AG10803 (cell line): ENCODE results near the gene OR6B1.

Experiments used
- DNase-seq: peaks from one replicate; pipeline ENCODE4 v3.0.0; 2010; ENCODE audit warnings: low read depth
- H3K4me3 ChIP-seq: 2 replicates; pipeline ENCODE4 v1.5.1; 2011; ENCODE audit warnings: mild to moderate bottlenecking, low read length, control low read depth
- TF ChIP-seq, protein P1 (sequence below): conservative IDR thresholded peaks from 2 replicates; pipeline ENCODE4 v1.5.1; 2011; ENCODE audit warnings: mild to moderate bottlenecking, low read length, control low read depth, inconsistent platforms

The OR6B1 gene

DNA sequence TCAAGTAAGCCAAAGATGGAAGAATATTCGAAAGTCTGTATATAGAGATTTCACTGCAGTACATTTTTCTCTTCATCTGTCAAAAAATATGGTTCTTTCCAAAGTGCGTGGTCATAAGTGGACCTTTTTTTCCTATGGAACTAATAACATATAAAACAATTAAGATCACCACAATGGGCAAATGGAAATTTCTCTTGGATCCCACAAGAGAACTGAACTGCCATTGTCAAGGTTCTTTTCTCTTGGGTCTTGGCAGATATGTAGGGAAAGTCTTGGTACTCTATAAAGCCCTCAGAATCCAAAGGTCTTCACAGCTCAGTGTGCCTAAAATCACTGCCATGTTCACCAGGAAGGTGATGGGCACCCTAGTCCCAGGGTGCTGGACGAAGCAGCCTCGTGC, at the start of gene OR6B1:
Gene OR6B1, plus strand, starts transcription at position 301 of the 400 bp plus-strand sequence. CDS start 3,677 bp downstream, outside the sequence.
- no peak within 1 kb of the TSS for H3K4me3 ChIP-seq
- TF ChIP-seq, protein P1, sequence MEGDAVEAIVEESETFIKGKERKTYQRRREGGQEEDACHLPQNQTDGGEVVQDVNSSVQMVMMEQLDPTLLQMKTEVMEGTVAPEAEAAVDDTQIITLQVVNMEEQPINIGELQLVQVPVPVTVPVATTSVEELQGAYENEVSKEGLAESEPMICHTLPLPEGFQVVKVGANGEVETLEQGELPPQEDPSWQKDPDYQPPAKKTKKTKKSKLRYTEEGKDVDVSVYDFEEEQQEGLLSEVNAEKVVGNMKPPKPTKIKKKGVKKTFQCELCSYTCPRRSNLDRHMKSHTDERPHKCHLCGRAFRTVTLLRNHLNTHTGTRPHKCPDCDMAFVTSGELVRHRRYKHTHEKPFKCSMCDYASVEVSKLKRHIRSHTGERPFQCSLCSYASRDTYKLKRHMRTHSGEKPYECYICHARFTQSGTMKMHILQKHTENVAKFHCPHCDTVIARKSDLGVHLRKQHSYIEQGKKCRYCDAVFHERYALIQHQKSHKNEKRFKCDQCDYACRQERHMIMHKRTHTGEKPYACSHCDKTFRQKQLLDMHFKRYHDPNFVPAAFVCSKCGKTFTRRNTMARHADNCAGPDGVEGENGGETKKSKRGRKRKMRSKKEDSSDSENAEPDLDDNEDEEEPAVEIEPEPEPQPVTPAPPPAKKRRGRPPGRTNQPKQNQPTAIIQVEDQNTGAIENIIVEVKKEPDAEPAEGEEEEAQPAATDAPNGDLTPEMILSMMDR, result no peak
- DNase-seq, result no peak

DNA sequence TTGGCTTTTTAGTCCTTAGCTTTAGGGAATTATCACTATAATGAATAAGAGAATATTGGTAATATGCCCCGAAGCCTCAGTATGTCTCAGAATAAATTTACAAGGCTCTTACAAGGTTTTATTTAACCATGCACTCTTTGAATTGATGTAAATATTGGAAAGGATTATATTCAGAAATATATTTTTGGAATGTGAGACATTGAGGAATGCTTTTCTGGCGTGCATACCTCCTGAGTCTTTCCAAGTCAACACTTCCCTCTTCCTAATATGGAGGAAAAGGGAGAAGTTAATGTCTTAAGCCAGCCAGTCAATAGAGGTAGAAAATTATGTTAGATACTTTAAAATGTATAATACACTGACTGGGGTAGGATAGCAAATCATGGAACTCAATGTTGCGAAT, 46.7 kb upstream of the OR6B1 start:
- TF ChIP-seq, protein P1, result no peak
- no peak overlapping the region for H3K4me3 ChIP-seq
- DNase-seq, result no peak

DNA sequence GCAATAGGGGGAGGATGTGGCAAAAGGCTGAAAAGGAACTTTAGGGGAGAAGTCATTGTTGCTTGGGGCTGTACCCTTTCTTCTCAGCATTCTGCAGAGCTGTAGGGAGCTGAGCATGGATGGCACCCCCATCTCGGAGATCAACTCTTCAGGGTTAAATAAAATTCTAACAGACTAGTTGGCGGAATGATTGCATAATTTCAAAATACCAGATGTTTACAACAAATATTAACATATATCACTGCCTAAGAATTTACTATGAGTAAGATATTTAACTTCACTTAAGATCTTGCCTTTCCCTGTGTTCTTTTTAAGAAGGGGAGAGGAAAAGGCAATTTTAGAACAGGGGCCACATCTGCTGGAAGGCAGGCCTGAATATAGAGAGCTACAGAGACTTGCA, 46.0 kb upstream of the OR6B1 start:
- peak; percentile 1 for DNase-seq
- TF ChIP-seq, protein P1, result no peak
- no peak overlapping the region for H3K4me3 ChIP-seq

DNA sequence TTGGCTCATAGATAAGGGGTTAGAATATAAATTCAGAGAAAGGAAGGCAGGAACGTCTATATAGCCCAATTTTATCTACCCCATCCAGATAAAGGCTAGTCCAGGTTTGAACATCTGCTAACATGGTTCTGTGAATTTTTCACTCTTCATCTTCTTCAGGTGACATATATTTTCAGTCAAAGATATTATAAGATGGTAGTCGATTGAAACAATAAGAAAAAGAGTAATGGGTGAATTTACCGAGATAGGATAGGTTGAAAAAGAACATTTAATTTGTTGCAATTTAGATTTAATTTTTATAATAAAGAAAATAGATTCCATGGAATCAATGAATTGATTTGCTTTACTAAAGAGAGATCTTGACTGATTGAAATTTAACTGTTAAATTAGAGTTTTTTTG, 45.6 kb upstream of the OR6B1 start, which contains the start of gene OR2F1:
Gene OR2F1, plus strand, starts transcription at position 301 of the 400 bp plus-strand sequence. CDS start 5,127 bp downstream, outside the sequence.
- DNase-seq, result no peak
- no peak within 1 kb of the TSS for H3K4me3 ChIP-seq
- TF ChIP-seq, protein P1, result no peak

DNA sequence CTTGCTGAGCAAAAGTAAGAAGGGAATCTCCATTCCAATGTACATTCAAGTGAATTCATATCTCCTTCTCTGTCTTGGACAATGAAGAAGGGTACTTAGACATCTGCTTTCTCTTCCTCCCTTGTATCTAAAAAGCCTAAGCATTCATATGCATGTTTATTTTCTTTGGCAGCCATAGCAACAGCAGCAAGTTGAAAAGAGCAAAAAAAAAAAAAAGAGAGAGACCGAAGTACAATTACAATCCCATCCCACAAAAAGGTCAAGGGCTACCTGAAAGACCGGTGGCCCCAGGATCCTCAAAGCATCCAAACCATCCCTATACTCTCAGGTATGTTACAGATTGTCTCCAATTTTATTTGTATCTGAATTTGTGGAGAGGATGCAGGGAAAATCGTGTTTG, 41.3 kb upstream of the OR6B1 start:
- TF ChIP-seq, protein P1, result no peak
- H3K4me3 ChIP-seq, result no peak overlapping the region
- no peak for DNase-seq

DNA sequence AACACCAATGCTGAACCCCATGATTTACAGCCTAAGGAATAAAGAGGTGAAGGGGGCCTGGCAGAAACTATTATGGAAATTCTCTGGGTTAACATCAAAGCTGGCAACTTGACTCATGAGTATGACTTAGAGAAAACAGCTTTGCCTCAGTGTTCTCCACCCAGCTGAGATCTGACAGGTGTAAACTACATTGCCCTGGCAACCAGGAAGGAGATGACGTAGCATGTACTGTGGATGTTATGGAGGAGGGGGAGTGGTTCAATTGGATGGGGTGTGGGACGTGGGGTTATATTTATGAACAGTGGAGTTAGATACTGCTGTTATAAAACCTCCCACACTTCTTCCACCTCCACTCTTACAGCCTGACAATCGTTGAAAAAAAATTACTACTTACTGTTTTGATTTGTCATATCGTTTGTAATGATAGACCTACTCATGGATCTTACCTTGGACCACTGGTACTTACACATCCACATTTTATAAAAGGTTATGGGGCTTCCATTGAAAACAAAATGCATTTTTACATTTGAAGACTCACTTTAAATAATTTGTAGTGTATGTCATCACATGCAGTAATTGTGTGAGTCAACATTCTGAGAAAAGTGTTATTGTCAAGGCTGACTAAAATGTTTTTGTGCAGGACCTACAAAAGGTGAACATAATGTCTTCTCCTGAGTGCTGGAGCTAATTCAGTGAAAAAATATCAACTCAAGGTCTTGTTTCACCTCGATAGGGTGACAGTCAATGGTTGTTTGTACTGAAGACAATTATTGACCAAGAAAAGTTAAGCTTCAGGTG, 39.1 kb upstream of the OR6B1 start:
- H3K4me3 ChIP-seq, result no peak overlapping the region
- TF ChIP-seq, protein P1, result no peak
- DNase-seq, result no peak

DNA sequence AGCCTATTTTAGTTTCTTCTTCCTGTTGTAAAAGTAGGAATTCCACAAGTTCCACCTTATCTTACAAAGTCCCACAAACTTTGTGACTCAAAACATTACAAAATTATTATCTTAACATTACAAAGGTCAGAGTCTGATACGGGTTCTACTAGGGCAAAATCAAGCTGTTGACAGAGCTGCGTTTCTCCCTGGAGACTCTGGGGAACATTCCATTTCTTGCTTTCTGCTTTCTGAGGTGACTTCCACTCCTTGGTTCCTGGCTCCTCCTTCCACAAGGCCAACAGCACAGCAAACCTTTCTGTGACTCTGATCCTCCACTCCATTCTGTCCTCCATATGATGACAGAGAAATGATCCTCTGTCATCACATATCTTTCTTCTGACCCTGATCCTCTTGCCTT, 34.8 kb upstream of the OR6B1 start:
- H3K4me3 ChIP-seq, result no peak overlapping the region
- TF ChIP-seq, protein P1, result no peak
- no peak for DNase-seq
